ENCODE results near the gene CD1B. TPM values are rescaled to one million over a fixed set of nuclear protein-coding genes. Genes with fewer than 3 reads are reported as not detected.
A peak's percentile ranks its signal among the peaks of the same experiment; 100 is the strongest.
"Not testable (repeated sequence)": the region's sequence is repeated elsewhere in the genome, so short reads cannot be mapped to it uniquely, and the experiment has no call there.

CD1B gene
- total RNA-seq = under 1 TPM in 2 of 10 donors, not detected in 8; 0.39 to 0.76 TPM
- under 1 TPM in 1 of 2 donors, not detected in 1; 0.04 TPM for polyA plus RNA-seq
- long read RNA-seq, donor 1 = 0 reads
- long read RNA-seq, donor 2 = 0 reads
- long read RNA-seq, donor 3 = 0 reads

DNA sequence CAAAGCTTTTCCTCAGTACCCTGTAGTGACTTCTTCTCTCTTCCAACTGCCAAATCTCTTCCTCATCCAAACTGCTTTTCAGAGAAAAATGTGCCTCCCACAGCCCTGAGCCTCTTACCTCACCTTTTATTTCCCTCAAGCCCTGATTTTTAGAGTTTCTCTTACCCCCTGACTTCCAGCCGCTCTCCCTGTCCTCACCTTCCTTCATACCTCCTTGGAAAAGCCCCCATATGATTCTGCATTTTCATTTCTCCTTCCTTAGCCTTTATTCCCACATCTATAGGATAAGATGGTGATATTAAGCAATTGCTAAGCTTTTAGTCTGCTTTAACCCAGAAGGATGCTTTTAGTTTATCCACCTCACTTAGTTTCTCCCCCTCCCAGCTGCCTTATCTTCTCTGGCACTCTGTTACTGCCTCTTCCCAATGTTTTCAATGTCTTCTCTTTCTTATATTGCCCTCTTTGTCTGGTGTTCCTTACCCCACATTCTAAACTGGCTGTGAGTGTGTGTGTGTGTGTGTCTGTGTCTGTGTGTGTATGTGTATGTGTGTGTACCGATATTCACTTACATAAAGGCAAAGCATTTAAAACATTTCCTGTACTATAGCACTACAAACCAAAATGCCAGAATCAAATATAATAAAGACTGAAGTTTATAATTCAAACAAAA, at the start of gene CD1B:
Gene CD1B (minus strand): TSS at position 51 of the 670 bp plus-strand sequence. CDS start 108 bp downstream, outside the sequence.
- no peak for TF ChIP-seq CTCF (IDR thresholded peaks at IDR 0.05)
- peaks cover 0 to 8% (median 0%) of the 10 kb centered on the region in 9 donors for H3K4me1 ChIP-seq
- DNase-seq (no peak), ATAC-seq (no peak)
- no peaks in the 10 kb centered on the region for H3K9me3 ChIP-seq
- no peak within 1 kb of the TSS for H3K4me3 ChIP-seq
- H3K27ac ChIP-seq = no peak within 1 kb of the TSS
- intact Hi-C loops (cut with DNase I) = no loop called here
- WGBS, 2 donors = 72 to 80% methylated on average over 2 of the region's 2 CpGs
- peaks cover 0 to 18% (median 0%) of the 10 kb centered on the region in 7 donors for H3K27me3 ChIP-seq
- no peaks in the 10 kb centered on the region for H3K36me3 ChIP-seq

DNA sequence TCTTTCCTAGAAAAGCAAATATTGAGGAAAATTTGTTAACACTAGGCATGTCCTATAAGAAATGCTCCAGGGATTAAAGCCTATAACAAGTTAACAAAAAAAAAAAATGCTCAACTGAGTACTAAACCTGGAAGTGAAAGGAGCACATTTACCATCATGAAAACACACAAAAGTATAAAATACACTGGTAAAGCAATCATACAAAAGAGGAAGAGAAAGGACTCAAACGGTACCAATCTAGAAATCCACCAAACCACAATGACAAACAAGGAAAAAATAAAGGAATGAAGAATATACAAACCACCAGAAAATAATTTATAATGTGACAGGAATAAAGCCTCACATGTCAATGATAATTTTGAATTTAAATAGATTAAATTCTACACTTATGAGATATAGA, 43.5 kb upstream of the CD1B start:
- no peak for DNase-seq
- intact Hi-C loops (cut with DNase I) = no loop called here
- no peak overlapping the region for H3K4me3 ChIP-seq
- peaks cover 0 to 28% (median 10%) of the 10 kb centered on the region in 11 donors for H3K9me3 ChIP-seq
- peaks cover 0 to 2% (median 0%) of the 10 kb centered on the region in 7 donors for H3K27me3 ChIP-seq
- no peak for TF ChIP-seq CTCF (IDR thresholded peaks at IDR 0.05)
- ATAC-seq = no peak
- WGBS, 2 donors = 73 to 87% methylated on average over 1 of the region's 1 CpG
- H3K4me1 ChIP-seq = no peaks in the 10 kb centered on the region
- H3K36me3 ChIP-seq = no peaks in the 10 kb centered on the region
- no peak overlapping the region for H3K27ac ChIP-seq

- WGBS, 2 donors = 95% methylated on average over 25 of the region's 25 CpGs
- intact Hi-C loops (cut with DNase I) = not testable (repeated sequence)
- peak in 1 of 2 donors; percentile 6 for DNase-seq
Observed at GRCh38 chr1:158374101-158374500, 42.8 kb upstream of the CD1B start.

DNA sequence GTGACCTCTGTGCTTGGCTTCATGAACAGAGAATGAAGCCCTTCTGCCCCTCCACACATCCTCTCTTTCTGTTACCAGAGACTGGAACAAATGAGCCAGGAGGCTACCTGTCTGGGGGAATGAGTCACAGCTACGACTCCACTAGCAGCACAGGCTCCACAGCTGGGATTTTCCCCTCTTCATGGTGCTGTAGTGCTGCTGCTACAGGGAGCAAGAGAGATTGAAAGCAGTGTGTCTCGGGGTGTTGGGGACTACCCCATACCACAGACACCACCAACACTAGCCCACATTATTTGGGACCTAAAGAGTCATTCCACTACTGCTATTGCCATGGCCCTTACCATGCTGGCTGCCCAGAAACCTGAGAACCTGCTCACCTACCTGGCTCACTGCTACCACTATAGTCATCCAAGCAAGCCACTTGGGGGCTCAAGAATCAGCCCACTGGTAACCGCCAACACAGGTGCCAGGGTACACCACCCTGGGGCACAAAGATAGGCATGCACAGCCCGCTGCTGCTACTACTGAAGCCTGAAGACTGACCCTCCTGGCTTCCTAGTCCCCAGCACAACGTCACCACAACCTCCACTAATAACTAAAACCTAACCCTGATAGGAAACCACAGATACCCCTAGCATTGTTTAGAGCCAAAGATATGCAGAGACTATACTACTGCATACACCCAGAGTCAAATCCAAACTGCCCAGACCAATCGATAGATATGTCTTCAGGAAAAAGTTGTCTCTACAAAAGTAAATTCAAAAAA, 40.0 kb upstream of the CD1B start:
- Histone ChIP-seq H3K36me3 (no peaks in the 10 kb centered on the region), H3K4me3 (no peak overlapping the region), H3K27me3 (peaks cover 0 to 2% (median 0%) of the 10 kb centered on the region in 7 donors), H3K4me1 (no peaks in the 10 kb centered on the region), H3K27ac (no peak overlapping the region), H3K9me3 (peaks cover 0 to 28% (median 10%) of the 10 kb centered on the region in 11 donors)
- intact Hi-C loops (cut with DNase I) = no loop called here
- no peak for TF ChIP-seq CTCF (IDR thresholded peaks at IDR 0.05)
- DNase-seq (no peak), ATAC-seq (no peak)
- WGBS, 2 donors = 63 to 68% methylated on average over 6 of the region's 6 CpGs

More at GRCh38 chr1:158374101-158374500, 42.8 kb upstream of the CD1B start:
- H3K4me1 ChIP-seq, ATAC-seq, H3K27me3 ChIP-seq, H3K4me3 ChIP-seq, H3K27ac ChIP-seq, H3K36me3 ChIP-seq: not testable (repeated sequence)
- peaks cover 0 to 28% (median 10%) of the 10 kb centered on the region in 11 donors for H3K9me3 ChIP-seq
